ENCODE measurements around the gene ACSM5.
"Not testable (repeated sequence)": the region's sequence is repeated elsewhere in the genome, so short reads cannot be mapped to it uniquely, and the experiment has no call there.

ACSM5 gene

DNA sequence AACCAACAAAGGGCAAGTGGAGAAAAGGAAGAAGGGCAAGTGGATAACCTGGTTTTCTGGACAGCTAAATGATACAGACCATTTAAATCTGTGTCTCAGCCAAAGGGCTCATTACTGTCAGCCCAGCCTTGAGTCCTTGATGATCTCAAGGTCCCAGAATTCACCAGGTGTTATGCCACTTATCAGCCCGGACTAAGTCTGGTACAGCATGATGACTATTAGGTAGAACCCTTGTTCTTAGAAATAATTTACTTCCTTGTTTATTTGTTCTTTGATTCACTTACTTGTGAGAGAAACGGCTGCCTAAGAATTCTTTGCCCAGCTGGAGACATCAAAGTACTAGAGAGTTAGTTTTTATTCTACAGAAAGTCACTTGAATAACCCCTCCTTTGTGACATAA, 8.3 kb upstream of the ACSM5 start:
- DNase-seq: no peak

DNA sequence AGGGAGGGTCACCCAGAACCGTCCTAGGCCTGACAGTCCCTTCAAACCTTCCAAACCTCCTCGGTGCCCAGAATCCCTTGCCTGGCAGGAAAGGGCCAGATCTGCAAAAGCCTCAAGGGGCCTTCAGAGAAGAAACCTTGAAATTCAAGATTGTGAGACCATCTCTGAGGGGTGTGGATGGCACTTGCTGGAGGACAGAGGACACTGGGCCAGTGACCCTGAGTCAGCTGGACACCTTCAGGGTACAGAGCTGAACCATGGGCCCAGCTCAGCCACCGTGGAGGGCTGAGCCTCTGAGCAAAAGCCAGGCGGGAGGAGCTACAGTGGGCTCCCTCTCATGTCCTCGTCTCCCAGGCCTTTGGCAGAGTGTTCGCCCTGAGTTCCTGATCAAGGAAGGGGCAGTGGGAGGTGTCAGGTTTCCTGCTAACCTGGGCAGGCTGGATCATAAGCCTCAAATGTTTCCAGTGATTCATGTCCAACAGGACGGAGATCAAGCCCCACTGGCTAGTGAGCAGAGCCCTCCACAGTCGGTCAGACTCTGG, 7.8 kb upstream of the ACSM5 start:
- DNase-seq: no peak

DNA sequence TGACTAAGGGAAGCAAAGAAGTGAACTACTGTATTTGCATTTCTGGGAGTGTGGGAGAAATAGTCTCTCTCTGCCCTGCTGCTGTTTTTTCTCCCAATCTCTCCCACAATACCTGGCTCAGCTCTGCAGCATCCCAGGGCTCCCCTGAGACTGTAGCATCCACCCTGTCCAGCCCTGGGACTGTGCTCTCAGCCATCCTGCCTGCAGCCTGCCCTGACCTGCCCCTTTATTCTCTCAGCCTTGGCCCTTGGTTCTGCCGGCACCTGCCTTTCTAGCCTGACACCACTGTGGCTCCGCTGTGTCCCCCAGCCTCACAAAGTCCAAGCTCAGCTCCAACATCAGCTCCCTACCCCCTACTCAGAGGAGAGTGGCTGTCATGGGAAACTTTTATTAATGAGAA, 6.7 kb upstream of the ACSM5 start:
- DNase-seq: no peak

DNA sequence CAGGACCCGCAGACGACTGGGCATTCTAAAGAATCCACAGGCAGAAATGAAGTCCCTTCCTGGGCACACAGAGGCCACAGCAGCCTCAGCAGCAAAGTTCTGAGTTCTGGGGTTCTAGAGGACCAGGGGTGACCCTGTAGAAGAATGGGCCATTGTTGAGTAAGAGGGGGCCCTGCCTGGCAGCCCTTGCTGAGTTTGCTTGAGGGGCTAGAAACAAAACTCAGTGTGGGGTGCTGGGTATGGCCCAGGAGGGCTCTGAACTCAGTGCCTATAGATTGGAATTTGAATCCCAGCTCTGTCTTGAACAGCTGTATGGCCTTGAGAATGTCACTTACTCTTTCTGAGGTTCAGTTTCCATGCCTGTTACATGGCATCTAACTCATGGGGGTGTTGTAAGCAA, 4.7 kb upstream of the ACSM5 start, which contains the start of gene PDILT:
PDILT (minus strand) TSS at position 101 of the 400 bp plus-strand sequence. CDS start 5,437 bp downstream, outside the sequence.
- DNase-seq: no peak

DNA sequence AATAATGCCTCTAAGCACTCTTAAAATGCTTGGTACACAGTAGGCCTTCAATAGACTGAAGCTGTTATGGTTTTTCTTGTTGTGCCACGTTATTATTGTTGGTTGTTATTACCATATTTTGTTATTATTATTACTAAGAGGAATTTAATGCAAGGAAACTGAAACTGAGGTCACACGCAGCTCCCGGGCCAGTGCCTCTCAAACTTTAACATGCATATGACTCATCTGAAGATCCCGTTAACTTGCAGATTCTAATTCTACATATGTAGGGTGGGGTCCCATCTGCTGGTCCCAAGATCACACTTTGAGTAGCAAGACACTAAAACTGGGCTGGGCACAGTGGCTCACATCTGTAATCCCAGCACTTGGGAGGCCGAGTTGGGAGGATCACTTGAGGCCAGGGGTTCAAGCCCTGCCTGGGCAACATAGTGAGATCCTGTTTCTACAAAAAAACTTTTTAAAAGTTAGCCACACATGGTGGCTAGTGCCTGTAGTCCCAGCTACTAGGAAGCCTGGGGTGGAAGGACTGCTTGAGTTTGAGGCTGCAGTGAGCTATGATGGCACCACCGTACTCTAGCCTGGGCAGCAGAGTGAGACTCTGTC, 888 bp downstream of the ACSM5 start:
- DNase-seq: no peak

DNA sequence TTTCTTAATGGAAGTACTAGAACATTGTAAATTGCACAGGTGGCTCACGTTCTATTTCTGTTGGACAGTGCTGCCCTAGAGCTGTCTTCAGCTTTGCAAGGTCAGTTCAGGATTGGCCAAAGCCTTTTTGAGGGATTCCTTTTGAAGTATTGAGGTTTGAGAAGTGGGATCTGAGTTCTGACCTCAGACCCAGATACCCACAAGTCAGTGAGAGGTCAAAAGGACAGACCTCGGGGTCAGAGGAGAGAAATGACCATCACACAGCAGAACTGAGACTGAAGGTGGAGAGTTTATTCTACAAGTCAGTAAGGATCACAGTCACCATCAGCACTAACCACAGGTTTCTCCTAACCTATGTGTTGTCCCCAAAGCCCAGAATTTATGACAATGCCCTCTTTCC, 1.7 kb downstream of the ACSM5 start:
- DNase-seq: no peak

DNA sequence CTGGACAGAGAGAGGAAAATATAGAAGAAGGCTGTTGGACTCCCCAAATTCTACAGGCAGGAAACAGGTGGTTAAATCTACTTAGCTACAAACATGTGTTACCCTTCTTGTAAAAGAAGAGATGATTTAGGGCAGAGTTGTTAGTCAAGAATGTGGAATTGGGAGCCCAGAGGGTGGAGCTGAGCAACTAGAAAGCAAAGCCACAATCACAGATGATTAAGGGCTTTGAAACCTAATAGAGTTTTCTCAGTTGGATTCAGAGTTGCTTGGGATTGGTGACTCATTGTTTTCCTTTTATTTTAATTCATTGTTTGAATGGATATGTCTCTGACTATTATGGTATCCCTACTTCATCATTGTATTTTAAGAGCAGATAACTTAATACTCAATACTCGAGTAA, 6.2 kb downstream of the ACSM5 start:
- DNase-seq: no peak

DNA sequence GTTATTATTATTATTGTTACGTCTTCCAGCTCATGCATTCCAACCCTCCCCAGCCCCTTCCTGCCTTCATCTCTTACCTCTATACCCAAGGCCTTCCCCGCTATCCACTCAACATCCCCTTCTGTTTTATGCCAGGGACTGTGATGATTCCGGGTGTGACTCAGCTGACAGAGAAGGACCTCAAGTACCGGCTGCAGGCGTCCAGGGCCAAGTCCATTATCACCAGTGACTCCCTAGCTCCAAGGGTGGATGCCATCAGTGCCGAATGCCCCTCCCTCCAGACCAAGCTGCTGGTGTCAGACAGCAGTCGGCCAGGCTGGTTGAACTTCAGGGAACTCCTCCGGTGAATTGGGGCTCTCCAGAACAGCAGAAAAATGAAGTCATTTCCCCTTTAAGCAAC, 9.8 kb downstream of the ACSM5 start:
- not testable (repeated sequence) for DNase-seq

DNA sequence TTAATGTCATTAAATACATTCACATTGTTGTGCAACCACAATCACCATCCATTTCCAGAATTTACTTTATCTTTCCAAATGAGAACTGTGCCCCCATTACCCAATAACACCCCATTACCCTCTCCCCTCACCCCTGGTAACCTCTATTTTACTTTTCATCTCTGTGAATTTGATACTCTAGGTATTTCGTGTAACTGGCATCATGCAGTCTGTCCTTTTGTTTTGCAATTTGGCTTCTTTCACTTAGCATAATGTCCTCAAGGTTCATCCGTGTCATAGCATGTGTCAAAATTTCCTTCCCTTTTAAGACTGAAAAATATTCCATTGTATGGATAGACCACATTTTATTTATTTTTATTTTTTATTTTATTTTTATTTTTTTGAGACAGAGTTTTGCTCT, 12.4 kb downstream of the ACSM5 start:
- not testable (repeated sequence) for DNase-seq

DNA sequence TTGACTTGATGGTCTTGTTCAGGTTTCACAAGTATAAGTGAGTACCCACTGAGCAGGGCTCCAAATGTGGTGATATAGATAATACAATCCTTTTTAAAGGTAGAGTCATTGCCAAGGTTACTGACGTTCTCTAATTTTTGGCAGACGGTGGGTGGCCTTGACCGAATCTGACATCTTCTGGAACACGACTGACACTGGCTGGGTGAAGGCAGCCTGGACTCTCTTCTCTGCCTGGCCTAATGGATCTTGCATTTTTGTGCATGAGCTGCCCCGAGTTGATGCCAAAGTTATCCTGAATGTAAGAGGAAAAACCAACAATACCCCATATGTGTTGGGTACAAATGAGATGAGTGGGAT, 14.4 kb downstream of the ACSM5 start:
- not testable (repeated sequence) for DNase-seq

DNA sequence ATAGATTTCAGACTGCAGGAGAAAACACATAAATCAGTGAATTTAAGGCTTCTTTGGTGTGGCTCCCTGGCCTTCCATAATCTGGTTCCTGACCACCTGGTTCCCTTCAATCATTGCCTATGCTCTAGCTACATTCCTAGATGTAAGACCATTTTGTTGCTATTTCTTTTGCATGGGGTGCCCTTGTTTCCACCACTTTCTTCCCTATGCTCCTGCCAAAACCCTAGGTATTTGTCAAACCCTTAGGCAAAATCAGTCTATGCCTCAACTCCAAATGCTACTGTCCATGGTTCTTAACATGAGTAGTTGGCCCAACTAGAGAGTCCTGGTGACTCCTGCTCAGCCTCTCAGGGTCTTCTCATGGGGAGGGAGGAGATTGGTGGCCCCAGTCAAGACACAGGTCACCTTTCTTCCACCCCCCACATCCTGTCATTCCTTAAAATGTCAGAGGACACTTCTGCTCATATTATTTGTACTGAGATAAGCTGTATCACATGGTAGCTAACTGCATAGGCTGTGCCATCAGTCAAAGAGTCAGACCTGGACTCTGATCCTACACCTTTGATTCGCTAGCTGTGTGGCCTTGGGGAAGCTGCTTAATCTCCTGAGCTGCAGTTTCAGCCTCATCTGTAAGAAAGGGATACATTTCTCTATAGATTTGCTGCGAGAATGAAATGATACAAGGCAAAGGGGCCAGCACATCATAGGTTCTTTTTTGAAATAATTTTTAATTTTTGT, 15.0 kb downstream of the ACSM5 start:
- DNase-seq: no peak

DNA sequence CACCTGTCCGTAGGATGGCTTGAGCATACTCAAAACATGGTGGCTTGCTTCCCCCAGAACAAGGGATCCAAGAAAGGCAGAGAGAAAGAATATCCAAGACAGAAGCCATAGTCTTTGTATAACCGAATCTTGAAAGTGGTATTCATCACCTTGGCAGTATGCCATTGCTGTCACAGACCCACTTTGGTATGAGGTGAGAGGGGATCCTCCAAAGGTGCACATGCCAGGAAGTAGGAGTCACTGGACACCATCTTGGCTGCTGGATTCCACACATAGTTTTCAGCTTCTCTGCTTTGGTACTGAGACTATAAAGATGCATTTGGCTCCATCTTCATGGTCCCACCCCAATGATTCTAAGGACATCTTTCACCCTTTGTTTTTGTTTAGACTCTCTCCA, 18.1 kb downstream of the ACSM5 start:
- not testable (repeated sequence) for DNase-seq

DNA sequence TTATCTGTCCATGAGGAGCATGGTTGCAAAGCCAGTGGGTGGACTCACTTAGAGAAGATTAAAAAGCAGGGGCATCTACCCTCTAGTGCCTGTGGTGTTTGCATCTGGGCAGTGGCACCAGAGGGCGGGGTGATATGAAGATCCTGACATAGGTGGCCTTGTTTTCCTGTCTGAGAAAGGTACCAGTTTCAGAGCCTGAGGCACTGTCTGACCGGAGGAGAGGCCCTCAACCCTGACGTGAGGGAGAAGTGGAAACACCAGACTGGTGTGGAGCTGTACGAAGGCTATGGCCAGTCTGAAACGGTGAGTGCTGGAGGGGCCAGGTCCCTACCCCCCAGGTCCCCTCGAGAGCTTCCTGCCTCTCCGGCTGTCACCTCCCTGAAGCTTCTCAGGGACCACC, 20.2 kb downstream of the ACSM5 start:
- not testable (repeated sequence) for DNase-seq

DNA sequence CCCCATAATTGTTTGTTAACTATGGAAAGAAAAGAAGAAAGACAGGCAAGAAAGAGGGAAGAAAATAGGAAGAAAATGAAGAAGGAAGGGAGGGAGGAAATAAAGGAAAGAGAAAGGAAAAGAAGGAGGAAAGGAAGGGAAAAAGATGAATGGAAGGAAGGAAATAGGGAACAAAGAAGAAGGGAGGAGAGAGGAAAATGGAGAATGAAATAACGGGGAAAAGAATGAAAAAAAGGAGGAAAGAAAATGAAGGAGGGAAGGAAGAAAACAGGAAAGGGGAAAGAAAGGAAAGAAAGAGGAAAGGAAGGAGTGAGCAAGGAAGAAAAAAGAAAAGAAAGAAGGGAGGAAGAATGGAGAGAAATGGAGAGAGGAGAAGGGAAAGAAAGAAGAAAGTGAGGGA, 21.1 kb downstream of the ACSM5 start:
- DNase-seq: not testable (repeated sequence)

DNA sequence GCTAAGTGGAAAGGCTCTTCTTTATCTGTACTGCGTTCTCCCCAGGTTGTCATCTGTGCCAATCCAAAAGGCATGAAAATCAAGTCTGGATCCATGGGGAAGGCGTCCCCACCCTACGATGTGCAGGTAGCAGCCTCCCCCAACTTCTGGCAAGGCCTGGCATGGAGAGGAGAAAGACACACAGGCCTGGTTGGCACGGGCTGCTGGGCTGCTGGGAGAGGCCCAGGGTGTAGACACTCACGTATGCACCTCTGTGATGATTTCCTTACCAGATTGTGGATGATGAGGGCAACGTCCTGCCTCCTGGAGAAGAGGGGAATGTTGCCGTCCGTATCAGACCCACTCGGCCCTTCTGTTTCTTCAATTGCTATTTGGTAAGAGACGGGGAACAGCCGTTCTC, 21.6 kb downstream of the ACSM5 start:
- DNase-seq: no peak

DNA sequence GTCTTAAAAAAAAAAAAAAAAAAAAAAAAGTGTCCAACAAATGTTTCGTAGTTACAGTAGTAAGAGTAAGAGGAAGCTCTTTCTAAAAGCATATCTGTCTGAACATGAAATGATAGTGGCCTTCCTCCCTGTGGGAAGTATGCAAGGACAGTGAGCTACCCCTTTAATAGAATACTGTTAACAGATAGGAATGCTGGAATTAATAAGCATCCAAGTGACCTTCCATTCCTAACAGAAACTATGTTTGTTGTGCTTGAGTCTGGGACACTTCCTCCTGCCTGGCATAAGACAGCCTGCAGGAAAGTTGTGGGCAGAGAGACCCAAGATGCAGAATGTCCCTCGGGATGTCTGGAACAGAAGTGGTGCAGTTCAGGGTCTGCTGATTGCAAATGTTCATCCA, 29.6 kb downstream of the ACSM5 start:
- DNase-seq: not testable (repeated sequence)

DNA sequence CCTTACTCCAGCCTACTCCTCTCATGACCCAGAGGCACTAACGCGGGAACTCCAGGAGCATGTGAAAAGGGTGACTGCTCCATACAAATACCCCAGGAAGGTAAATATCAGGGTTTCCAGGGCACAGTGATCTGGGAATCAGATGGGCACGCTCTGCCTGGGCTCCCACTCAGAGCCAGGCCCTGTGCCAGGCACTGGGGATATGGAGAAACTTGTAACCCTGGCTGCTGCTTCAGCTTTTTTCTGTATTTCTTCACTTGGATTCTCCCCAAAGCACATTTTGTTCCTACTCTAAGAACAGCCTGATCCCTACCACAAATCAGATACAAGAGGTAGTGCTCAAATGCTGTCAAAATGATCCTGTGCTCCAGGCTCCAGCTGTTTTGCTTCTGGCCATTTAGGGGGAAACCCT, 30.5 kb downstream of the ACSM5 start:
- DNase-seq: not testable (repeated sequence)

DNA sequence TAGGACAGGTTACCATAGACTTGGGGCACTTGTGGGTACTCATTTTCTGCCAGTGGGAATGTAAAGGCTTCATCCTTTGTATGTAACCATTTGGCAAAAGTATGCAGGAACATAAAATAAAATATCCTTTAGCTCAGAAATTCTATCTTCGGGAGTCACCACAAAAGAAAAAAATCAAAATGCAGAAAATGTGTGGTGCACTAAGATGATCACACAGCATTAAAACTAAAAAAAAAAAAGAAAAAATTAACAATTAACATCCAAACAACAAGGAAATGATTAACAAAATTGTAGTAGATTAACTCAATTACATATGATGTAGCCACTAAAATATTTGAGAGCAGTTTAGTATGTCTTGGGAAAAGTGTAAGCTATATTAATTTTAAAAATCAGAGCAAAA, 31.4 kb downstream of the ACSM5 start:
- not testable (repeated sequence) for DNase-seq

DNA sequence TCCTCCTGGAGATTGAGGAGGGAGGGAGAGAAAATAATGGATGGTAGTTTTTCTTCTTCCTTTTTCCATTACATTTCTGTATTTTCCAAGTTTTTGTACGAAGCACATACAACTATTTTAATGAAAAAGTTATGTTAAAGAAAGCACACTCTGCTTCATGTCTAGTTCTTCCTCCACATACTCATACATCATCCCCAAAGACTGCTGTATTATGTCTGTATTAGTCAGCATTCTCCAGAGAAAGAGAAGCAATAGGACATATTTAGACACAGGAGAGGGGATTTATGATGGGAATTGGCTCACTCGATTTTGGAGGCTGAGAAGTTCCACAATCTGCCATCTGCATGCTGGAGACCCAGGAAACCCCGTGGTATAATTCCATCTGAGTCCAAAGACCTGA, 31.9 kb downstream of the ACSM5 start:
- DNase-seq: no peak

DNA sequence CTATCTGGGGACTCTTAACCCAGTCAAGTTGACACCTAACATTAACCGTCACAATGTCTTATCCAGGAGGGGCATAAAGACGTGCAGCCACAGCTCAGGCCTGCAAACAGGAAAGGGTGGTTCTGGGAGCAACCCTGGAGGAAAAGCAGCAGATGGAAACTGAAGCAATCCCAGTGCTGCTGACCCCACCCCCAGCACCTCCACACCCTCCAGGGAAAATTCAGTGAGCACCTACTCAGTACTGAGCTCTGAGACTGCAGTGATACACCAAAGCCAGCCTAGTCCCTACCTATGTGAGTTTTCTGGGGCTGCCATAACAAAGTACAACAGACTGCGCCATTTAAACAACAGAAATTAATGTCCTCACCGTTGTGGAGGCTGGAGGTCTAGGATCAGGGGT, 32.5 kb downstream of the ACSM5 start:
- not testable (repeated sequence) for DNase-seq

DNA sequence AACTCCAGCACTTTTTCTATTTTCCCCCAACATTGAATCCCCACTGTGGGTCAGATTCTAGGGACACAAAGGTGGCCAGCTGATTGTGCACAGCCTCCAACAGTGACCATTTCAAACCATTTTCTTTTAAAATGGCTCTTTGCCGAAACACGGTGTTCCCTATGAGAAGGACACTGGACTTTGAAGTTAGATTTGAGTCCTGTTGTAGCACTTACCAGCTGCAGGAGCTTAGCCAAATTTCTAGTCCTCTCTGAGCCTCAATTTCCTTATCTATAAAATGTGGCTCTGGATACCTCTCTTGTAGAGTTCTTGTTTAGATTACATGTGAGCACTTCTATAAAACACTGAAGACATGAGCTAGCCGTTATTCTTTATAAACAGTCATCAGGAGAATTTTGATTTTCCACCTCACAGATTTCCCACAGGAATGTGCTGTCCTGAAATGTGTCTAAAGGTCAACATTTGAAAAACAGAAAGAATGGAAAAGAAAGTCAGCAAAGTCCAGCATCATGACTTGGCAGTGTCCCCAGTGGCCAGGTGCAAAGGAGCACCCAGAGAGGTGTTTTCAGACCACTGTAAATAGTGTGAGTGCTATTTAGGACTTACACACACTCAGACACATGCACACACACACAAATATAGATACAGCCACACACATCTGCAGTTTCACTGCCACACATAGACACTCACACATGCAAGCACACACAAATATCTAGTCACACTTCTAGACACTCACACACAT, 37.5 kb downstream of the ACSM5 start:
- DNase-seq: not testable (repeated sequence)

DNA sequence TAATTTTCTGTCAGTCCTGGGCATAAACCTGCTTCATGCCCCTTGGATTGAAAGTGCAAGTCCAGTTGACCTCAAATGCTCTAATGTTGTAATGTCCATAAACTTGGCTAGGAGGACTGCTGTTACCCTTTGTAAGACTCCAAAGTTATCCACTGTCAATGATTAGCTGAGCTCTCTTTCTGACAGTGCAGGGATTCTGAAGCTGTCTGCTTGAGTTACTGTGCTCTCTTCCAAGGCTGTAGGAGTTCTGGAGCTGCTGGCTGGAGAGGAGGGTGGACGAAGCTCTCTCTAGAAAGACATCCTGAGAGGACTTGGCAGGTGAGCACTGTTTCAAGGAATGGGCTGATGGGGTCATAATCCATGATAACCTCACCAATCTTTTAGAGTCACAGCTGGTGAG, 42.0 kb downstream of the ACSM5 start, which contains the start of gene ACSM2A:
ACSM2A (plus strand) TSS at position 158 of the 400 bp plus-strand sequence. CDS start 8,594 bp downstream, outside the sequence.
- DNase-seq: not testable (repeated sequence)

DNA sequence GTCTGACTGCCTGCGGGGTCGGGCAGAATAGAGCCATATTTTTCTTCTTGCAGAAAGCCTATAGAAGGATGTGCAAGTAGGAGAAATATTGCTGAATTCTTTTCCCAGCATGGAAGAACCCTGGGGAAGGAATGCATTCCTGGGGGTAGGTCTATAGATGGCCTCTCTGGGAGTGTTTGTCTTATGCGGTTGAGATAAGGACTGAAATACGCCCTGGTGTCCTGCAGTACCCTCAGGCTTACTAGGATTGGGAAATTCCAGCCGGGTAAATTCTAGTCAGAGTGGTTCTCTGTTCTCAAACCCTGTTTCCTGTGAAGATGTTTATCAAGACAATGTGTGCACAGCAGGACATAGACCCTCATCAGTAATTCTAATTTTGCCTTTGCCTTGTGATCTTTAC, 44.3 kb downstream of the ACSM5 start:
- not testable (repeated sequence) for DNase-seq

DNA sequence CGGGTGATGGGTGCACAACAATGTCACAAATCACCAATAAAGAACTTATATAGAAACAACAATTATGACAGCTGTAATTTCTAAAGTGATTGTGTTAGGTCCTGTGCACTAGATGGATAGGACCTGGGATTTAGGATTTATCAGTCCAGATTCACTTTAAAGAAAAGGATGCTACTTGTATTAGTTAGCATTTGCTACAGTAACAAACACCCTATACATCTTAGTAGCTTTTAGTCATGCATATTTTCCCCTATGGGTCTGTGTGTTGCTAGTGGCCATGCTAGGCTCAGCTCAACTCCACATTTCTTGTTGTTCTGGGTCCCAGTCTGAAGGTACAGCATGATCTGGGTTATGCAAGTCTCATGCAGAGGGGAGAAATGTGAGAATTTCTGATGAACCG, 49.9 kb downstream of the ACSM5 start:
- DNase-seq: not testable (repeated sequence)

Data from DMS153 (cell line).